Measurements from ENCODE around the gene FILIP1L. TPM values are rescaled to one million over a fixed set of nuclear protein-coding genes. Genes with fewer than 3 reads are reported as not detected.
"Not testable (repeated sequence)": the region's sequence is repeated elsewhere in the genome, so short reads cannot be mapped to it uniquely, and the experiment has no call there.

Gene FILIP1L
- polyA plus RNA-seq, 12 donors: 55.9 to 104 (median 65.0) TPM; not detected in 1

GRCh38 chr3:99846477-99847160, 267.7 kb downstream of the FILIP1L start:
- DNase-seq: peak; percentile 57

DNA sequence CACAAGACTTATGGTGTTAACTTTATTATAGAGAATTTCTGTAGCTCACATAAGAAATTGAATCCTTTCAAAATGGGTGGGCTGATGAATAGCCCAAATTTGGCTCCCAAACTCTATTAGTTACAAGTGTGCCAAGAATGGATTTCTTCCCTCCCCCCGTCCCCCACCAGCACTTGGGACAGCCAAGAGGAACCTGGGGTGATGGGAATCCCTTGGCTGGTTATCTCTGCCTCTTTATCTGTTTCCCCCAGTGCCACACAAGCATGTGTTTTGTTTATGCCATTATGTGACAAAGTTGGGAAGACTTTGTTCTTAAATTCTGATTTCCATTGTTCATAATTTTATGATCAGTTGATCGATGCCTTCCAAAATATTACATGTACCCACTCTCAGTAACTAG, 268.3 kb downstream of the FILIP1L start:
- no peak for DNase-seq

DNA sequence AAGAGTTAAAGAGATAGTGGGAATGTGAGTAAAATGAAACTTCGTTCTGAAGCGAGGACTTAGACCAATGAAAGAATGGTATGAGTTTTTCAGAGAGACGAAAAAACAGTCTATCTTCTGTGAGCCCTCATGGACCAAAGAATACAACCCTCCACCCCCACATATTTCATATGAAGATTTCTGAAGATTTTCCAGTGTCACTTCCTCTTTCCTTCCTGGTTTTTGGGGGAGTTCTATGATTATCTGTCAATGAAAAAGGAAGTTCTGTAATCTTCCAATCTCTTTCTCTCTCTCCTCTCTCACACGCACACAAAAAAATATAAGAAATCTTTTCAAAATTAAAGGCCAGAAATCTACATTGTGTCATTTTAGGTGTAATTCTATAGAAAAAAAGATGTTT, 269.0 kb downstream of the FILIP1L start:
- no peak for DNase-seq

DNA sequence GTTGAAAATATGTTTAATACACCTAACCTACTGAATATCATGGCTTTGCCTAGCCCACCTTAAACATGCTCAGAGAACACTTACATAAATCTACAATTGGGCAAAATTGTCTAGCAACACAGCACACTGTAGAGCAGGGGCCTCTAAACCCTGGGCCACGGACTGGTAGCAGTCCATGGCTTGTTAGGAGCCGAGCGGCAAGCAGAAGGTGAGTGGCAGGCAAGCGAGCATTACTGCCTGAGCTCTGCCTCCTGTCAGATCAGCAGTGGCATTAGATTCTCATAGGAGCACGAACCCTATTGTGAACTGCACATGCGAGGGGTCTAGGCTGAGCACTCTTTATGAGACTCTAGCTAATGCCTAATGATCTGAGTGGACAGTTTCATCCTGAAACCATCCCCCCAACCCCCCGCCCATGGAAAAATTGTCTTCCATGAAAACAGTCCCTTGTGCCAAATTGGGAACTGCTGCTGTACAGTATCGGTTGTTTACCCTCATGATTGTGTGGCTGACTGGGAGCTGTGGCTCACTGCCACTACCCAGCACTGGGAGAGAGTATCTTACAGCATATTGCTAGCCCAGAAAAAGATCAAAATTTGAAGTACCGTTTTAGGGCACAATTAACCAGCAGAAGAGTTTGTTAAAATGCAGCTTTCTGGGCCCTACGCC, 270.6 kb downstream of the FILIP1L start:
- DNase-seq: no peak

GRCh38 chr3:99842826-99843589, 271.3 kb downstream of the FILIP1L start:
- peak; percentile 59 for DNase-seq

DNA sequence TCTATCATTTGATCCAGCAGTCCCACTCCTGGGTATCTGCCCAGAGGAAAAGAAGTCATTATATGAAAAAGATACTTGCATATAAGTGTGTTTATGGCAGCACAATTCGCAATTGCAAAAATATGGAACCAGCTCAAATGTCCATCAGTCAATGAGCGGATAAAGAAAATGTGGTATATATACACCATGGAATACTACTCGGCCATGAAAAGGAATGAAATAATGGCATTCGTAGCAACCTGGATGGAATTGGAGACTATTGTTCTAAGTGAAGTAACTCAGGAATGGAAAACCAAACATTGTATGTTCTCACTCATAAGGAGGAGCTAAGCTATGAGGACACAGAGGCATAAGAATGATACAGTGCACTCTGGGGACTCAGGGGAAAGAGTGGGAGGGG, 272.4 kb downstream of the FILIP1L start:
- not testable (repeated sequence) for DNase-seq

- DNase-seq: no peak
Measured at GRCh38 chr3:99839613-99840012, 274.7 kb downstream of the FILIP1L start.

GRCh38 chr3:99838755-99839154, 275.5 kb downstream of the FILIP1L start:
- no peak for DNase-seq

DNA sequence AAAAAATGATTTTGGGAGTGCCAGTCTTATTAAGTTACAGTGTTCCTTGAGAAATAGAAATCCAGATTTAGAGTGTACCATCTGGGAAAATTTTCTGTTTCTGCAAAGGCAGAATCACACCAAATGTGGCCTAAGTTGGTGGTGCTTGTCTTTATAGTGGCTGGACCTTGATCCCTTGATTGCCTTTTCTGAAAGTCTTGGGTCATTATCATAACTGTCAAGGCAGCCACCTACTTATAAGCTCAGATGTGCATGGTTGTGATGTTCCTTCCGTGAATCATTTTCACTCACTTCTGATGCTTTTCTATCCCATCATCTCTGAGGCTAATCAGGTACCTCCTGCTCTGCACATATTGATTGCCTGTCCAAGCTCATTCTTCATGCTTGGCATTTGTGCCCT, 276.6 kb downstream of the FILIP1L start:
- DNase-seq: no peak

- no peak for DNase-seq
Measured at GRCh38 chr3:99836681-99837080, 277.6 kb downstream of the FILIP1L start.

DNA sequence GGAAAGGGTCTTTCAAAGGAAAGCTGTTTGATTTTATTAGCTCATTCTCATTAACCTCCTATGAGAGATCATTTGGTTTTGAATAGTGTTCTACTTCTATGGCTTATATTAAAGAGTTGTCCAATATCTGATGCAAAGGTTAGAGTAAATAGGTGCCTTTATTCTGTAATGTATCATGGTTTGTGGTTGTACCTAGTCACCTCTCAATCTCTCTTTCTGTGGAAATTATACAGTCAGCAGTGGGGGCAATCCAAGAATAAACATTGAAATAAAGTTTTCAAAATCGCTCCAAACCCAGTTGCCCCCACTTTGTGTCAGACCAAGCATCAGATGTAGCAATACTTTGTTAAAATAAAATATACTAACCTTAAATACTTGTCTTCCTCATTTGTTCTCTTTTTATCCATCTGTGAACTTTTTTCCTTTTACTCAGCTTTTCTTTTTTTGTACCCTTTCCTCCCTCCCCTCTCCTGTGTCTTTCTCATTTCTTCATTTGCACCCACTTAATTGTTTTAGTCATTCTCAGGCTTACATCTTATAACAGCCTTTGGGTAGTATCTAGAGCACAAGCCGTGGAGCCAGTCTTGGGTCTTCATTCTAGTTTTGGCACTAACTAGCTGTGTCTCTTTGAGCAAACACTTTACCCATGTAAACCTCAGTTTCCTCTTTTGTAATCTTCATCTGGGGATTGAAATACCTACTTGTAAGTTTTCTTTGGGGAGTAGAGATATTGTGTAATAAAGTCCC, 279.9 kb downstream of the FILIP1L start:
- no peak for DNase-seq

- peak; percentile 43 for DNase-seq
Measured at GRCh38 chr3:99833617-99834205, 280.6 kb downstream of the FILIP1L start.

- DNase-seq: no peak
Measured at GRCh38 chr3:99829844-99830243, 284.5 kb downstream of the FILIP1L start.

DNA sequence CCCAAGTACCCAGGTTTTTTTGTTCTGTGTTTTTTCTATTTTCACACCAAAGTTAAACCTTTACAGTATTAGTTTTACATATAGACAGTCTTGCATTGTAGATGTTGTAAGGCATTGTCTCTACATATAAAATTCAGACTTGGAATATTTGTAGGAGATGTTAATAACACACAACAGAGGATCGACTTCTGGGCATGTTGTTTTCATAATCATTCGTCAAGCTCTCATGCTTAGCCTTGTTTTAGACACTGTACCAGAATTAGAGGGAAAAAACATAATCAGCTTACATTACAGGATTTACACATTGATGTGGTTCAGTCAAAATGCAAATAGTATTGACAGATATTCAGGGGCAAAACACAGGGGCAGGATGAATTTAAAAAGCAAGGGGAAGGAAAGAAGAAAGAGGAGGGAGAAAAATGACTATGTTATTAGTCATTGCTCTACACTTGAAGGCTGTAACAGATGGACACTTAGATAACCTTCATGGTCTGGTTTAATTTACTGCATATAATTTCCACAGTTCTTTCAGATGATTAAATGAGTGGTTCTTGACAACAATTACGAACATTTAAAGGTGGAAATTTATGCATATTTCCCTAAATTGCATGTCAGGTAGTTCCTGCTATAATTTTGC, 289.2 kb downstream of the FILIP1L start:
- no peak for DNase-seq

DNA sequence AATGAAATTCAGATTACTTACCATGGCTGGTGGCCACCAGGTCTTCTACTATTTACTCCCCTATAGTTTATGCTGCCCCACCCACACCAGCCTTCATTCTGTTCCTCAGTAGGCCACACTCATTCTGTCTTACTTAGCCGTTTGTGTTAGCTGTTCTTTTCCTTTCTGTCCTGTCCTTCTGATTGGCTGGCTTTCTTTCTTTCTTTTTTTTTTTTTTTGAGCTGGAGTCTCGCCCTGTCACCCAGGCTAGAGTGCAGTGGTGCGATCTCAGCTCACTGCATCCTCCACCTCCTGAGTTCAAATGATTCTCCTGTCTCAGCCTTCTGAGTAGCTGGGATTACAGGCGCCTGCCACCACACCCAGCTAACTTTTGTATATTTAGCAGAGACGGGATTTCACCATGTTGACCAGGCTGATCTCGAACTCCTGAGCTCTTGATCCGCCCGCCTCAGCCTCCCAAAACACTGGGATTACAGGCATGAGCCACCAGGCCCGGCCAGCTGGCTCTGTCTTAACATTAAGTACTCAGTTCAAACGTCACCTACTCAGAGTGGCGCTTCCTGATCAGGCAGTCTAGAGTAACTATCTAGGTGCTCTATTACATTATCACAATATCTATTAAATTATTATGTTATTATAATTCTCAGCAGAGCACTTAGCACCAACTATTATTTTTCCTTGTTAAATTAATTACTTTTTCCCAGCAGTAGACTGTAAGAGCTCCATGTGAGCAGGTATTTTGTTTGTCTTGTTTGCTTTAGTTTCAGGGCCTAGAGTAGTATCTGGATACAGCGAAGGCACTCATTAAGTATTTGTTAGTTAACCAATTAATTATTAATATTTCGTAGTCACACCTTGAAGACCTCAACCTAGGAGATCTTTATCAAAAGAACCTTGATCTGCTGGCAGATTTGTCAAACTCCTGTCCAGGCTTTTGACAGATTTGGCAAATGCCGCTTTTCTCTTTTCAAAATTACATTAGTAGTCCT, 290.3 kb downstream of the FILIP1L start:
- no peak for DNase-seq

- DNase-seq: no peak
Measured at GRCh38 chr3:99818818-99819217, 295.5 kb downstream of the FILIP1L start.

DNA sequence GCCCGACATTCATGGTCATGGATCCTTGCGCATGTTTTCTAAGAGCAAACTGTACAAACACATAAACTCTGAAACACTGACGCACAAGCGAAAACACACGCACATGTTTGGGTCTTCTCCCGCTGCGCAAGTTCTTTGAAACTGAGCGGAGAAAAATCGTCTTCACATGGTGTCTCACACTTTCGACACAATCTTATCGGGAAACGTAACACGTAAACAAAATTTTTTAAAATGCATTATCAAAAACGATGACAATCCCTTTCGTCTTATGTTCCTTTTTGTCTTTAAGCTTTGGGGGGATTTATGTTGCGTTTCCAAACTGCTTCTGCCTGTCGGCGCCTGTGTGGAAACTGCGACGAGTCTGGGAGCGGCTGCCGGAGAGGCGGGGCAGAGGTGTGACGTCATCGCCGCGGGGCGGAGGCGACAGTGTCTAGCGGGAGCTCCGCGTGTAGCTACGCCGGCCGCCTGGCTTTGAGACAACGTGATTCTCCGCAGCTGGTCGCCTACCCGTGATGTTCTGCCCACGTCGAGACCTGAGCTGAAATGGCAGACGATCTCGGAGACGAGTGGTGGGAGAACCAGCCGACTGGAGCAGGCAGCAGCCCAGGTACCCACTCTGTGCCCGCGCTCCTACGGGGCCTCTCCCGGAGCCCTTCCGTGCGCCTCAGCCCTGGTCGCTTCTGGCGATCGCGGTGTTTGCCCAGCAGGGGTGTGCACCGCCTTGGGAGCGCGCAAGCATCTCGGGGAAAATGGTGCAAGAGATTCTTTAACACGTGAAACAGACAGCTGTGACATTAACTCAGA, 296.7 kb downstream of the FILIP1L start, which contains the start of gene CMSS1:
Gene CMSS1 (plus strand): TSS at position 426 of the 804 bp plus-strand sequence.
- DNase-seq: peak; percentile 95

DNA sequence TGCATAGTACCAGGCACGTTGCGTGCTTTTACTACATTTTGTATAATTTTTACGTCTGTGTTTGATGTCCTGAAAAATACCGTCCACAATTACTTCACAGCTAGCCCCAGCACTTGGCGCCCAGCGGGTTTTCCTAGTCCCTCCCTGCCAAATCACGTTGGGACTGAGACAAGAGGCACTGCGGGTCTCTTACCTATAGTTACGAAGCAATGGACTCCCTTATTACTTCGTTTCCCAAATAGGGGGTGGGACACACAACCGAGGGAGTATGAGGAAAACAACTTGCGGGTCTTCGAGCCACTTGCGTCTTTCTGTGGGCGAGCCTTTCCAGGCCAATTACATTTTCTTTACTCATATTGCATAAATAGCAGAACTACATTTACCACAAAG, 297.3 kb downstream of the FILIP1L start:
- DNase-seq: no peak

GRCh38 chr3:99810403-99810802, 303.9 kb downstream of the FILIP1L start:
- DNase-seq: no peak

Data from muscle of arm (tissue), 12 donors.